Mucosa of stomach (tissue), 1 donor: ENCODE measurements around the gene NDRG3.
"Not testable (repeated sequence)": the region's sequence is repeated elsewhere in the genome, so short reads cannot be mapped to it uniquely, and the experiment has no call there.

ENCODE experiments used
- H3K27me3 ChIP-seq: one replicate; pipeline ENCODE4 v1.7.0; 2013; ENCODE audit warnings: mild to moderate bottlenecking, low read length; ENCODE audit not compliant: control insufficient read depth, insufficient read depth
- H3K36me3 ChIP-seq: one replicate; pipeline ENCODE4 v1.7.0; 2013; ENCODE audit warnings: low read length; ENCODE audit not compliant: control insufficient read depth, insufficient read depth
- H3K4me1 ChIP-seq: one replicate; pipeline ENCODE4 v1.7.0; 2013; ENCODE audit warnings: mild to moderate bottlenecking, low read length; ENCODE audit not compliant: control insufficient read depth, insufficient read depth
- H3K4me3 ChIP-seq: one replicate; pipeline ENCODE4 v1.7.0; 2013; ENCODE audit warnings: low read length
- H3K9ac ChIP-seq: one replicate; pipeline ENCODE4 v1.7.0; 2013; ENCODE audit warnings: mild to moderate bottlenecking, low read length, moderate library complexity
- H3K9me3 ChIP-seq: one replicate; pipeline ENCODE4 v1.7.0; 2013; ENCODE audit warnings: mild to moderate bottlenecking, low read length, moderate library complexity; ENCODE audit not compliant: control insufficient read depth
- donor health status: Pancreatic carcinoma.

The NDRG3 gene

DNA sequence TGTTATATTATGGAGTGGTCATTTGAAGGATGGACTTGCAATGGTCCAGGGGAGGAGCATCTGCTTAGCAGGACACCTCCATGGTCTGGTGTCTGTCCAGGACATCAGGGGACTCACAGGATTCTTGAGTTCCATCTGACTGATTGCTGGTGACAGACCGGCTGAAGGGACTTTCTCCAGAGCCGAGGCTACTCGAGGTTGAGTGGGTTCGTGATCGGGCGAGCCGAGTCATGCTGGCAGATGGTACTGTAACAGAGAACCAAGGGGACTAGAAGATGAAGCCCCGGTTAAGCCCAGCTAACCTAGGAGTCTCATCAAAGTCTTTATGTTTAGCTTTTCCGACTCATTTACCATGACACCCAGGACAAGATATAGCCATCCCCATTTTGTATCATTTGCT lies 92.4 kb downstream of the NDRG3 start:
- no peaks in the 10 kb centered on the region for H3K27me3 ChIP-seq
- H3K4me1 ChIP-seq, result no peaks in the 10 kb centered on the region
- no peak overlapping the region for H3K4me3 ChIP-seq
- H3K9ac ChIP-seq, result no peak overlapping the region
- H3K36me3 ChIP-seq, result no peaks in the 10 kb centered on the region
- no peaks in the 10 kb centered on the region for H3K9me3 ChIP-seq

DNA sequence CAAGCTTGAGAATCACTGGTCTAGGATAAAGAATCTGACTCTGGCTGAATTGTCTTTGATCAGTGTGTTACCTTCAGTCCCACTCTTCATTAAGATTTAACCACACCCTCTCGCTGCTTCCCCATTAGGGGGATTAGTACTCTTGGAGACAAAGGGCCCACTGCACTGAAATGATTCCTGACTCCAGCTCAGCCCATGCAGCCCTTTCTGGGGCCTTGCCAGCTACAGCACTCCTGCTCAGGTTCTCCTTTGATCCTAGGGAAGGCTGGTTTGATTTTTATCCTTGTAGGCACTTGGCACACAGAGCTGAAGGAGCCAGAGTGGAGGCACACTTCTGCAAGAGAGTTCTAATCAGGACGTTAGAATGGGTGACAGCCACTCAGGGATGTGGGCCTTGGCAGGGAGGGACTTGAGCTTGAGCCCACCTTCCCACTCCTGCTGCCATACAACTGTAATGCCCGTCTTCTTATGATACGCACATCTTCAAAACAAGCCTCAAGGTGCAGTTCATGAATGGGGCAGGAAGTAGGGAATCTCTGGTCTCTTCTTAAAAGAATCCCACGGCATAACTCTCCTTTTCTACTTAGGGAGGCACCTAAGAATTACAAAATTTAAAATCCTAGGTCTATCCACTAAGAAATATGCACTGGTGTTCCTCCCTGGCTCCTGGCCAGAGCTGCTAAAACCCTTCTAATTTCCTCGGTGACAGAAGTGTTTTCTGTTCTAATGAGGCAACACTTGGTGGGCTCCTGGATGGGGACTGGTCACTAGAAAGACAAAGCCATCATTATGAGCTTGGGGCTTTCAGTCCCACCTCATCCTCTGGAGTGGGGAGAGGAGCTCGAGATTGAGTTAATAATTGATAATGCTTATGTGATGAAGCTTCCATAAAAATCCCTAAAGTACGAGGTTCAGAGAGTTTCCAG lies 98.4 kb downstream of the NDRG3 start:
- H3K4me1 ChIP-seq, result no peaks in the 10 kb centered on the region
- no peaks in the 10 kb centered on the region for H3K36me3 ChIP-seq
- no peak overlapping the region for H3K4me3 ChIP-seq
- no peaks in the 10 kb centered on the region for H3K9me3 ChIP-seq
- no peak overlapping the region for H3K9ac ChIP-seq
- no peaks in the 10 kb centered on the region for H3K27me3 ChIP-seq

DNA sequence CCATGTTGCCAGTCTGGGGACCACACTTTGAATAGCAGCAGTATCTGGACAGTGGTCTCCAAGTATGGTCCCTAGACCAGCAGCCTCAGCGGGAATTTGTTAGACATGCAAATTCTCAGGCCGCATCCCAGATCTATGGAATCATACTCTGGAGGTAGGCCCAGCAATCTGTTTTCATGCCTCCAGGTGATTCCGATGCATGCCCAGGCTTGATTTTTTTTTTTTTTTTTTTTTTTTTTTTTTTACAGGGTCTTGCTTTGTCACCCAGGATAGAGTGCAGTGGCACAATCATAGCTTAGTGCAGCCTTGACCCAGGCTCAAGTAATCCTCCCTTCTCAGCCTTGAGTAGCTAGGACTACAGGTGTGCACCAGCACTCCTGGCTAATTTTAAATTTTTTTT lies 99.2 kb downstream of the NDRG3 start:
- no peak overlapping the region for H3K4me3 ChIP-seq
- H3K9ac ChIP-seq, result no peak overlapping the region
- no peaks in the 10 kb centered on the region for H3K9me3 ChIP-seq
- H3K27me3 ChIP-seq, result no peaks in the 10 kb centered on the region
- H3K4me1 ChIP-seq, result no peaks in the 10 kb centered on the region
- no peaks in the 10 kb centered on the region for H3K36me3 ChIP-seq

DNA sequence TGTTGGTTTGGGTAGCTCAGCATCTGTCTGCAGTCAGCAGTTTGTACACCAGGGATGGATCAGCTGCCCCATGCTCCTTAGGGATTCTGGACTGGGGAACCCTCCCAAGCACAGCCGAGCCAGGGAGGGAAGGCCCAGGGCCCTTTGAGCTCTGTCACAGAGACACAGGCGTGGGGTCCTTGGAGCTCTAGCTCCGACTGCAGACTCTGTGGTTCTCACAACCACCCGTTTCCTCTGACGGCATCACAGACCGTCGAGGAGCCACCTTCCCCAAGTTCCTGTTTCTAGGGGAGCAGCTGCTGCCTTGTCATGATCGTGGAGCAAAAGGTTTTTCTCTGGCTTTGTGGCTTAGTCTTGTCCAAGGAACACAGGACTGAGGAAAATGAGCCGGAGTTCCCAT lies 99.9 kb downstream of the NDRG3 start, which contains the start of gene SLA2:
Gene SLA2 (minus strand): TSS at position 199 of the 400 bp plus-strand sequence. CDS start 4,861 bp downstream, outside the sequence.
- no peaks in the 10 kb centered on the region for H3K4me1 ChIP-seq
- H3K4me3 ChIP-seq, result no peak within 1 kb of the TSS
- H3K36me3 ChIP-seq, result no peaks in the 10 kb centered on the region
- no peaks in the 10 kb centered on the region for H3K9me3 ChIP-seq
- peak within 1 kb of the TSS; percentile 22 for H3K9ac ChIP-seq
- H3K27me3 ChIP-seq, result no peaks in the 10 kb centered on the region

DNA sequence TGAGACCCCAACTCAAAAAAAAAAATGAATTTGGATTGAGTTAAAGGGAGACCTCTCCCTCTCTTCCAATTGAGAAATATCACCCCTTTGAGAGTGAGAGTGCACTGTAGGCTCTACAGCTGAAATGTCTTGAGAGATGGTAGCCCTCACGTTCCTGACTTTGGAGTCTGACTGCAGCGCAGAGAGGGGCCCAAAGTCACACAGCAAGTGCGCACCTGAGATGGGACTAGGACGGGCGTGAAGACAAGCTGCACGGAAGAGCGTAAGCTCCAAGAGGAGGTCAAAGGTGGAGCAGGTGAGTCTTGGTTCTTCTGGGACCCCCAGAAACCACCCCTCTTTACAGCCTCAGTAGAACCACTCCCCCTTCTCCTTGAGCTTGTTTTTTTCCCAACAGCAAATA lies 100.5 kb downstream of the NDRG3 start:
- Histone ChIP-seq H3K4me1 (no peaks in the 10 kb centered on the region), H3K9ac (peak overlapping the region; percentile 22), H3K27me3 (no peaks in the 10 kb centered on the region), H3K4me3 (no peak overlapping the region), H3K9me3 (no peaks in the 10 kb centered on the region), H3K36me3 (no peaks in the 10 kb centered on the region)

DNA sequence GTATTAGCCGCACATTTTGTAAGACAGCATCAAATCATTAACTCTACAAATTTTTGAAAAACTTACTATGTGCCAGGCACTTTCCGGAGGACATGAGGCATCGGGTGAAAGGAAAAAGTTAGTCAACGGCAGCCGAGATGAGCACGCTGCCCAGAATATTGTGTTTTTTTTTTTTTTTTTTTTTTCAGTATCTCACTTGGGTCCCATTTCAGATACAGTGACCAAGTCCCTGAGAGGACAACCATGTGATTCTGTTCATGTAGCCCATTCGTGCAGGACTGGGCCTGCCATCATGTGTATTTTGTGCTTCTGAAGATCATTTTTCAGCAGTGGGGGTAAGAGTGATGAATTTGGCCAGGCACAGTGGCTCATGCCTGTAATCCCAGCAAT lies 101.2 kb downstream of the NDRG3 start:
- Histone ChIP-seq H3K9ac (no peak overlapping the region), H3K4me3 (no peak overlapping the region), H3K4me1 (no peaks in the 10 kb centered on the region), H3K9me3 (no peaks in the 10 kb centered on the region), H3K27me3 (no peaks in the 10 kb centered on the region), H3K36me3 (no peaks in the 10 kb centered on the region)

DNA sequence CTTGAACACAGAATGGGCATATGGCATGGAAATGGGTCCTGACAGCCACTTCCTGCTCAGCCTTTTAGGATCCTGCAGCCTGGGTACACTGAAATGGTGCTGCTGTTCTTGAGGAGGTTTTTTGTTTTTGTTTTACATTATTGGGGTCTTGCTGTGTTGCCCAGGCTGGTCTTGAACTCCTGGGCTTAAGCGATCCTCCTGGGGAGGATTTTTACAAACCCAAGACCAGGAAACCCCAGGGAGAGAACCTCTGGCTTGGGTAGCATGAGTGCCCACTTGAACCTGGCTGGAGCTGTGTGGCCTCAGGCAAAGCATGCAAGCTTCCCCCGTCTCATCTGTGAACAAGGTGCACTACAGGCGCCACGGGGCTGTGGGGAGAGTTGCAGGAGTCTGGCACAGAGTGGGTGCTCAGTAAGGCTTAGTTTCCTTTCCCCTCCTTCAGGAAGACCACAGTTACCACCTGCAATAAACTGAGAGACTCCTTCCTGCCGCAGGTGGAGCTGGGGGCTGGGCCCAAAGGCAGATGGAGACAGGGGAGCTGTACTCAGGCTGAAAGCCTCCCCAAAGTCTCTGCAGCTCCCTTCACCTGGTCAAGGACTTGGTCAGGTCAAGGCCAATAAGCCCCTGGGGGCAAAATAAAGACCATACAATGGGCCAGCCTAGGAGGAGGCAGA lies 101.7 kb downstream of the NDRG3 start:
- no peaks in the 10 kb centered on the region for H3K9me3 ChIP-seq
- H3K4me1 ChIP-seq, result no peaks in the 10 kb centered on the region
- no peak overlapping the region for H3K4me3 ChIP-seq
- H3K36me3 ChIP-seq, result no peaks in the 10 kb centered on the region
- H3K27me3 ChIP-seq, result no peaks in the 10 kb centered on the region
- H3K9ac ChIP-seq, result no peak overlapping the region

DNA sequence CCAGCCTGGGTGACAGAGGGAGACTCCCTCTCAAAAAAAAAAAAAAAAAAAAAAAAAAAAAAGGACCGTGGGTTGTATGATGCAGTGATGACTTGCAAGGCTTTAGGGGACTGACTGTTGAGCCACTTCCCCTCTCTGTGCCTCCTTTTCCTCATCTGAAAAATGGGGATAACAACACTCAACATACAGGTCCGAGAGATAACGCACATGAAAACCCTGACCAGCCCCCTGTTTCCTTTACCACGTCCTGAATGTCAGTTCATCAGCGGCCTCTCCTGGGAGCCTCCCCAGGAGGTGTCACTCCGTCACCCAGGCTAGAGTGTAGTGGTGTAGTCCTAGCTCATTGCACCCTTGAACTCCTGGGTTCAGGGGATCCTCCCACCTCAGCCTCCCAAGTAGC lies 103.8 kb downstream of the NDRG3 start:
- no peaks in the 10 kb centered on the region for H3K36me3 ChIP-seq
- H3K9ac ChIP-seq, result no peak overlapping the region
- no peaks in the 10 kb centered on the region for H3K4me1 ChIP-seq
- no peaks in the 10 kb centered on the region for H3K27me3 ChIP-seq
- H3K9me3 ChIP-seq, result no peaks in the 10 kb centered on the region
- H3K4me3 ChIP-seq, result no peak overlapping the region

DNA sequence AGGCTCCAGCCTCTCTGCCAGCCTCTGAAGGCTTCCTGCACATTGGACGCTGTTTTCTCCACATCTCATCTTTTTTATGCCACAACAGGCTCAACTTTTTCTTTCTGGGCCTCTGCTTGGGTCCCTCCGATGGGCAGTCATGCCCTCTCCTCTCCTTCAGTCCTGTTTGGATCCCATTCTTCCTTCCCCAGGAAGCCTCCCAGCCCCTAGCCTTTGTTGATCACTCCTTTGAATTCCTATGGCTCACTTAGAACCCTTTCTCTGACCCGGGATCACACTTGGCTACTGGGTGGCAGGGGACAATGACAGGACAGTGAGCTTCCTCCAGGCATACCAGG lies 104.4 kb downstream of the NDRG3 start:
- no peaks in the 10 kb centered on the region for H3K27me3 ChIP-seq

DNA sequence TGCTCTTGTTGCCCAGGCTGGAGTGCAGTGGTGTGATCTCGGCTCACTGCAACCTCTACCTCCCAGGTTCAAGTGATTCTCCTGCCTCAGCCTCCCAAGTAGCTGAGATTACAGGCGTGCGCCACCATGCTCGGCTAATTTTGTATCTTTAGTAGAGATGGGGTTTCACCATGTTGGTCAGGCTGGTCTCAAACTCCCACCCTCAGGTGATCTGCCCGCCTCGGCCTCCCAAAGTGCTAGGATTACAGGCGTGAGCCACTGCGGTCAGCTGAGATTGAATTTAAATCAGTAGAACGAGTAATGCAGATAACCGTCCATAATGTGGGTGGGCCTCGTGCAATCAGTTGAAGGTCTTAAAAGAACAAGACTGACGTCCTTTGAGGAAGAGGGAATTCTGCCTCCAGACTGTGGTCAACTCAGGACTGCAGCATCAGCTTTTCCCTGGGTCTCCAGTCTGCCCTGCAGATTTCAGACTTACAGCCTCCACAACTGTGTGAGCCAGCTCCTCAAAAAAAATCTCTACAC lies 107.0 kb downstream of the NDRG3 start:
- not testable (repeated sequence) for H3K36me3 ChIP-seq, H3K4me1 ChIP-seq, H3K27me3 ChIP-seq, H3K9me3 ChIP-seq, H3K4me3 ChIP-seq, H3K9ac ChIP-seq

More for the DNA sequence above, 104.4 kb downstream of the NDRG3 start:
- Histone ChIP-seq H3K9ac (no peak overlapping the region), H3K4me1 (no peaks in the 10 kb centered on the region), H3K9me3 (no peaks in the 10 kb centered on the region), H3K36me3 (no peaks in the 10 kb centered on the region), H3K4me3 (no peak overlapping the region)

DNA sequence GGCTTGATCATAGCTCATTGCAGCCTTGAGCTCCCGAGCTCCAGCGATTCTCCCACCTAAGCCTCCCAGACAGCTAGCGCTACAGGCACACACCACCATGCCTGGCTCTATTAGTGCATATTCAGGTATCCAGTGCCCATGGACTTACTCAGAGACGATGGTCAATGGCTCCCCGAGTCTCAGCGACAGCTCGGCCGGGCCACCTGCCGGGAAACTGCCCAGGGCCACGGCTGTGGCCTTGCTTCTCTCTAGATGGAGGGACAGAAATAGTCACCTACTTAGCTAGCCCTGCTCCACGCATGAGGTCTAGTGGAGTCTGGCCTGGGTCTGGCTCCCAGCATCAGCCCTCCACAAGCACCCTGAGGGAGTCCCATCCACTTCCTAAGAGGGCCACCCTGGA lies 111.5 kb downstream of the NDRG3 start:
- no peaks in the 10 kb centered on the region for H3K4me1 ChIP-seq
- H3K4me3 ChIP-seq, result no peak overlapping the region
- no peaks in the 10 kb centered on the region for H3K36me3 ChIP-seq
- H3K9me3 ChIP-seq, result no peaks in the 10 kb centered on the region
- H3K27me3 ChIP-seq, result no peaks in the 10 kb centered on the region
- H3K9ac ChIP-seq, result no peak overlapping the region

DNA sequence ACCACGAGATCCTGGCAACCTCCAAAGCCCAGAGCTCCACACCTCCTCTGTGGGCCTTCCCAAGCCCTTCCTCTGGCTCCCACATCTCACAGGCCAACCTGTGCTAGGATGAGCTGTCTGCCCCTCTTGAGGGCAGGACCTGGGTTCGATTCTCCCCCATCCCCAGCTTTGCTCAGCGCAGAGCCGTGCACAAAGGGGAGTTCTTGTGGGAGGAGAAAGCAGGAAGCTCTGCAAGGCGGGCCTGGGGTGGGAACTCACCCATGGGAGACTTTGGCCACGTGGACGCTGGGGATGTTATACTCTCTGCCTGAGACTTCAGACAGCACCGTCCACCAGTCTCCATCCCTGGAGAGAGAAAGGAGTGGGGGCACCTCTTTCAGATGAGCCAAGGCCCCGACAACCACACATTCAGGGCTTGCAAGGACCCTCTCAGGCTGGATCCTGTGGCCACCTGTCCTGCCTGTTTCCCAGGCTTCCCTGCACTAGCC lies 112.6 kb downstream of the NDRG3 start:
- no peak overlapping the region for H3K9ac ChIP-seq
- no peak overlapping the region for H3K4me3 ChIP-seq
- no peaks in the 10 kb centered on the region for H3K27me3 ChIP-seq
- H3K9me3 ChIP-seq, result no peaks in the 10 kb centered on the region
- no peaks in the 10 kb centered on the region for H3K36me3 ChIP-seq
- H3K4me1 ChIP-seq, result no peaks in the 10 kb centered on the region
